Activated naive CD8-positive, alpha-beta T cell treated with anti-CD3 and anti-CD28 coated beads, Interleukin-2, amount 50 U/mL, for 16 hours (primary cell): ENCODE results near the gene LTO1.

Source experiments
- DNase-seq: peaks from one replicate; pipeline ENCODE4 v3.0.0-alpha.2; 2020; ENCODE audit warnings: low read depth, low spot score

The LTO1 gene

DNA sequence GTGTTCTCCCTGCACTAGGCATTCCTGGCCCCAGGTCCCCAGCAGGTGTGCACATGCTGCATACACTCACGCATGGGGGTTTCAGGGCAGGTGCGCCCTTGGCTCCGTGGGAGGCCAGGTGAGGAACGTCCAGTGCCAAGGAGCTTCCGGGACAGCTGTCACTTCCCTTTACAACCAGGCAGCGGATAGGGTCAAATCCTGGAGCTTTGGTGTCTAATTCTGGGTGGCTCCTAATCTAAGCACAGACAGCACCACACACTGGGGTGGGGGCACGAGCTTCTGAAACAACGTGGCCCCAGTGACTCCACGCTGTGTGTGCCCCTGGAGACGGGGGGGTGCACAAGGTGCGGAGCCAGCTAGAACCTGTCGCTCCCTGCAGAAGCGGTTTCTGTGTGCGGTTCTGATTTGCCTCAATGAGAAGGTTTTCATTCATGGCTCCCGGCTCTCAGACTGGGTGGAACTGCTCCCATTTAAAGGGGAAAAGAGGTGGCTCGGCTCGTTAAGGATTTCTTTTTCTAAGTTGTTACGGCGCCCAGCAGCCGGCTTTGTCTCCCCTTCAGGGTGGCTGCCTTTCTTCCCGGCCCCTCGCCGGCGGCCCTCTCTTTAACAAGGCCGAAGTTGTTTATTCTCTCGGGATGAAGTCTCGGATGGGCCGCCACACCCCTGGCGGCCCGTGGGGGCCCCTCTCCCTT, 29.2 kb downstream of the LTO1 start:
- DNase-seq, result no peak

DNA sequence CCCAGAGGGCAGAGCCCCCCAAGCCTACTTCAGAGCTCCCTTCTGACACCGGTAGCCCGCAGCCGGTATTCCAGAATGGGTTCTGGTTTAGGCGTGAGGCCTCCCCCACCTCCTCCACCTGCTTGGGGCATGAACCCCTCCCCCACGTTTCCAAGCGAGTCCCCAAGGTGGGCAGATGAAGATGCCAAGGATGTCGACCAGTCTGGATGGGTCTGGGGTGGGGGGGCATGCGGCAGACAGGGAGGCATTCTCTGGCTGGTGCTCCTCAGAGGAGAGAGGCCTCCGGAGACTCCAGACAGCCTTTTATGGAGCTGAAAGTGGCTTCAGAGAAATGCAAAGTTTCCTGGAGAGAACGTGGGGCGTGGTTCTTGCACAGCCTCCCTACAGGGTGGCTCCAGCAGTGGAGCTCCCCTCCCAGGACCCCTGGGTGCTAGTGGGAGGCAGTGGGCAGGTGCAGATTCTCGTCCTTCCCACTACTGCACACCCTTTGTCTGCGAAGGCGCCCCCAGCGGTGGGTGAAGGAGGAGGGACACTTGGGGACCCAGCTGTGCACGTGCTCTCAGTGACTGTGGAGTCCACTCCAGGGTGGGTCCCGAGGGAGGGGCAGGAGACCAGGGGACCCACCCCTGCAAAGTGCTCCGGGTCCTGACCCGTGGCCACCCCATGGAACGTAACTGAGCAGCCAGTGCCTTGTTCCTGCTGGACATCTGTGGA, 30.0 kb downstream of the LTO1 start:
- DNase-seq, result no peak

DNA sequence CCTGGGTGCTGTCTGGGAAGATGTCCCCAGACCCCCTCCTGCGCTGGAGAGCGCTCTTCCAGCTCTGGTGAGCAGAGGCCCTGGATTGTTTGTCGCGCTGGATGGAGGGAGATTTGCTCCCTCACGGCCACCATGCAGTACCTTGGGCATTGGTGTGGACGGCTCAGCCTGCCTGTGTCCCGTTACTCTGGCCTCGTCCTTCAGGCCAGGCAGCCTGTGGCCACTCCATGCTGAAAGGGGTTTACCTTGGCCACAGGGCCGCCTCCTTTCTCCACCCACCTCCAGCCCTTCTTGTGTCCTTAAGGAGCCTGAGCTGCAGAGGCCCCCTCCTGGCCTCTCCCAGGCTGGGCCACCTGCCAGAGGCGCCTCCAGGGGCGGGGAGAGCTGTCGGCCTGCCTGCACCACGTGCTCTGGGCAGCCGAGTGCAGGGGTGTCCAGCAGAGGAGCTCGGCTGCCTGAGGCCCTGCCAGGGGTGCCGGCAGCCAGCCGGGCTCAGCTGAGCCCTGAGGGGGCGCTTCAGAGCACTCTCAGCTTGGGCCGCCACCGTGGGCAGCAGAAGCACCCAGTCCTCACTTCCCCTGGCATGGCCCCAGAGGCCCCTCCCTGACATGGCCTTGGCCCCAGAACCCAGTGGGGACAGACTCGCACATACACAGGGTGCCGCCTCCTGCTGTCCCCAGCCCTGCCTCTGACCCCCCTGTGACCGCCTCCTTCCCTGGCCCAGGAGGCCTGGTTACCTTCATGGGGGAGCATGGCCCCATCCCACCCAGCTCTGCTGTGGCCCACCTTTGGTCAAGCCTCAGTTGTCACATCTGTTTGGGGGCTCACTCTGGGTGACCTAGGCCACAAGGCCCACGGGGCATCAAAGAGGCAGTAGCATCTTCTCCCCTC, 30.8 kb downstream of the LTO1 start:
- no peak for DNase-seq

DNA sequence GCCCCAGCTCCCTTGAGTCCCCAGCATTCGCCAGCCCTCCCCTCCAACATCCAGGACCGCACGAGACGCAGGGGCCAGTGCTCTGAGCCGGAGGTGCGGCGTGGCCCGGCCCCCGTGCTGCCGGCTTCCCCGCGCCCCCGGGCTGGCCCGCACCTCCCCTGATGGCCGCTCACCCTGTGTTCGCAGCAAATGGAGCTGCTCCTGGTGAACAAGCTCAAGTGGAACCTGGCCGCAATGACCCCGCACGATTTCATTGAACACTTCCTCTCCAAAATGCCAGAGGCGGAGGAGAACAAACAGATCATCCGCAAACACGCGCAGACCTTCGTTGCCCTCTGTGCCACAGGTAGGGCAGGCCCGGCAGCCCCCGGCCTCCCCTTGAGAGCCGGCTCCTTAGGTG, 31.5 kb downstream of the LTO1 start:
- DNase-seq, result no peak

DNA sequence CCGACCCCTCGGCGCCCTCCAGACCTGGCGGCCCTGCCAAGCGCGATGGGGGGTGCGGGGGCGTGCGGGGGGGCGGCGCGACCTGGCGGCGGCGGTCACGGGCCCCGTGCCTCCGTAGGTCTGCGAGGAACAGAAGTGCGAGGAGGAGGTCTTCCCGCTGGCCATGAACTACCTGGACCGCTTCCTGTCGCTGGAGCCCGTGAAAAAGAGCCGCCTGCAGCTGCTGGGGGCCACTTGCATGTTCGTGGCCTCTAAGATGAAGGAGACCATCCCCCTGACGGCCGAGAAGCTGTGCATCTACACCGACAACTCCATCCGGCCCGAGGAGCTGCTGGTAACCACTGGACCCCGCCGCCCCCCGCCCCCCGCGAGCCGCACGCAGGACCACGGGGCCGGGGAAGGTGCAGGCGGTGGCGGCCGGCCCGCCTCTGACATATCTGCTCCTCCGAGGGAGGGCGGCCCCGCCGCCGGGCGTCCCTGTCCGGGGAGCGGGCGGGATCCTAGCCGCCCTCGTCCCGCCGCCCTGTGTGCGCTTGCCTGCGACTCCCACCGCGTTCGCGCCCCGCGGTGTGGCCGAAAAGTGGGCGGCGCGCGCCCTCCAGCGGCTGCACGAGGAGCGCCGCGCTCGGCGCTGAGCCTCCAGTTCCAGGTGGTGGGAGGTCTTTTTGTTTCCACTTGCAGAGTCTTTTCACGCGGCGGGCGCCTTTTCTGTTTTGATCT, 32.1 kb downstream of the LTO1 start:
- DNase-seq, result peak; percentile 49

DNA sequence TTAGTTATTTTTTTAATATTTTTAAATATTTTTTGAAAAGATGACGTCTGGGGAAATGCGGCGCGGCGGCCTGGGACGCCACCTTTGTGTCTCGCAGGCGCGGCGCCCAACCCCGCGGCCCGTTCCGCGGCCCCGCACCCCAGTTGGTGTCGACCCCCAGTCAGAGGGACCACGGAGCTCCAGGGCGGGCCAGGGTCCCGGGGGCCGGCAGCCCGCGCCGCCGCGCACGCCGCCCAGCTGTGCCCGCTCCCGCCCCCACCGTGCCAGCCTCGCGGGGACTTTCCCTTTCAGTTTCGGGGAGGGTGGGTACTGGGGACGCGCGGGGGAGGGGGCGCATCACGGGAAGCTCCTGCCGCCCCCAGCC, 32.6 kb downstream of the LTO1 start:
- peak; percentile 30 for DNase-seq

DNA sequence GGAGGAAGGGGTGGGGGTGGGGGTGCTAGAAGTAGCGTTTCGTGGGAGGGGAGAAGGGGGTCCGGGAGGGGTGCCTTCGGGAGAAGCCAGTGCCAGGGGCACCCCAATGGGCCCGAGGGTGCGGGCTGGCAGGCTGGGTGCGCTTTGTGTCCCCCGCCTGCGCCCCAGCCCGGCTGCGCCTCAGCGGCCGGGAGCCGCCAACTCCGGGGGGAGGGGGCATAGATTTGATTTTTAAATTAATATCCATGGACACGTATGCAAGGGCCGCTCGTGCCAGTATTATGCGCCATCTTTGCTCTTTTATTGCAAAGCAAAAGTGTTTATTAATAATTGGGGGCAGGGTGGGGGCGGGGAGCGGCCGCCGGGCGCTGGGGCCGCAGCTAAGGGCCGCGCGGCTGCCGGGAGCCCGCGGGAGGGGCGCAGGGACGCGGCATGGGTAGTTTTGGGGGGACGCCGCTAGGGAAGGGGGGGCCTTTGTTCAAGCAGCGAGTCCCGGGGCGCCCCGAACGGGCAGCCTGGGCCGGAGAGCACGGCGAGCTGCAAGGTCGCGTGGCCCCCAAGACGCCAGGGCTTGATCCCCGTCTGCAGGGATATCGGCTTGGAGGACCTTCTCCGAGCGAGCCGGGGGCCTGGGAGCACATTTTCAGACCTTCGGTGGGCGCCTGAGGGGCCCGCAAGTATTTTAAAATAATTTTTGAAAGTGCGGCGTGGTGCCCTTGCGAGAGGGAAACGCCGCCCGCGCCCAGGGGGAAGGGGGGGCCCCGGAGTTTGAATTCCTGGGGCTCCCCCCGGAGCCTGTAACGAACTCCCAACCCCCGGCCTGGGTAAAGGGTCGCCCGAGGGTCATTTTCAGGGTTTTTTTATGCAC, 33.2 kb downstream of the LTO1 start:
- DNase-seq, result no peak

DNA sequence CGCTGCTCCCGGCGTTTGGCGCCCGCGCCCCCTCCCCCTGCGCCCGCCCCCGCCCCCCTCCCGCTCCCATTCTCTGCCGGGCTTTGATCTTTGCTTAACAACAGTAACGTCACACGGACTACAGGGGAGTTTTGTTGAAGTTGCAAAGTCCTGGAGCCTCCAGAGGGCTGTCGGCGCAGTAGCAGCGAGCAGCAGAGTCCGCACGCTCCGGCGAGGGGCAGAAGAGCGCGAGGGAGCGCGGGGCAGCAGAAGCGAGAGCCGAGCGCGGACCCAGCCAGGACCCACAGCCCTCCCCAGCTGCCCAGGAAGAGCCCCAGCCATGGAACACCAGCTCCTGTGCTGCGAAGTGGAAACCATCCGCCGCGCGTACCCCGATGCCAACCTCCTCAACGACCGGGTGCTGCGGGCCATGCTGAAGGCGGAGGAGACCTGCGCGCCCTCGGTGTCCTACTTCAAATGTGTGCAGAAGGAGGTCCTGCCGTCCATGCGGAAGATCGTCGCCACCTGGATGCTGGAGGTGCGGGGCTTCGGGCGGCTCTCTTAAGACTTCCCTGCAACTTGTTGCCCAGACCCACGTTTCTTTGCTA, 34.1 kb downstream of the LTO1 start, which contains the start of gene CCND1:
Gene CCND1, plus strand, starts transcription at position 162 of the 587 bp plus-strand sequence. Its CDS starts 158 bp downstream, at position 320.
- DNase-seq, result no peak

DNA sequence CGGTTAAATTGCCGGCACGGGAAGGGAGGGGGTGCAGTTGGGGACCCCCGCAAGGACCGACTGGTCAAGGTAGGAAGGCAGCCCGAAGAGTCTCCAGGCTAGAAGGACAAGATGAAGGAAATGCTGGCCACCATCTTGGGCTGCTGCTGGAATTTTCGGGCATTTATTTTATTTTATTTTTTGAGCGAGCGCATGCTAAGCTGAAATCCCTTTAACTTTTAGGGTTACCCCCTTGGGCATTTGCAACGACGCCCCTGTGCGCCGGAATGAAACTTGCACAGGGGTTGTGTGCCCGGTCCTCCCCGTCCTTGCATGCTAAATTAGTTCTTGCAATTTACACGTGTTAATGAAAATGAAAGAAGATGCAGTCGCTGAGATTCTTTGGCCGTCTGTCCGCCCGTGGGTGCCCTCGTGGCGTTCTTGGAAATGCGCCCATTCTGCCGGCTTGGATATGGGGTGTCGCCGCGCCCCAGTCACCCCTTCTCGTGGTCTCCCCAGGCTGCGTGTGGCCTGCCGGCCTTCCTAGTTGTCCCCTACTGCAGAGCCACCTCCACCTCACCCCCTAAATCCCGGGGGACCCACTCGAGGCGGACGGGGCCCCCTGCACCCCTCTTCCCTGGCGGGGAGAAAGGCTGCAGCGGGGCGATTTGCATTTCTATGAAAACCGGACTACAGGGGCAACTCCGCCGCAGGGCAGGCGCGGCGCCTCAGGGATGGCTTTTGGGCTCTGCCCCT, 34.7 kb downstream of the LTO1 start:
- DNase-seq, result no peak

DNA sequence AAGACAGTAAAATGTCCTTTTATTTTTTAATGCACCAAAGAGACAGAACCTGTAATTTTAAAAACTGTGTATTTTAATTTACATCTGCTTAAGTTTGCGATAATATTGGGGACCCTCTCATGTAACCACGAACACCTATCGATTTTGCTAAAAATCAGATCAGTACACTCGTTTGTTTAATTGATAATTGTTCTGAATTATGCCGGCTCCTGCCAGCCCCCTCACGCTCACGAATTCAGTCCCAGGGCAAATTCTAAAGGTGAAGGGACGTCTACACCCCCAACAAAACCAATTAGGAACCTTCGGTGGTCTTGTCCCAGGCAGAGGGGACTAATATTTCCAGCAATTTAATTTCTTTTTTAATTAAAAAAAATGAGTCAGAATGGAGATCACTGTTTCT, 35.3 kb downstream of the LTO1 start:
- no peak for DNase-seq

DNA sequence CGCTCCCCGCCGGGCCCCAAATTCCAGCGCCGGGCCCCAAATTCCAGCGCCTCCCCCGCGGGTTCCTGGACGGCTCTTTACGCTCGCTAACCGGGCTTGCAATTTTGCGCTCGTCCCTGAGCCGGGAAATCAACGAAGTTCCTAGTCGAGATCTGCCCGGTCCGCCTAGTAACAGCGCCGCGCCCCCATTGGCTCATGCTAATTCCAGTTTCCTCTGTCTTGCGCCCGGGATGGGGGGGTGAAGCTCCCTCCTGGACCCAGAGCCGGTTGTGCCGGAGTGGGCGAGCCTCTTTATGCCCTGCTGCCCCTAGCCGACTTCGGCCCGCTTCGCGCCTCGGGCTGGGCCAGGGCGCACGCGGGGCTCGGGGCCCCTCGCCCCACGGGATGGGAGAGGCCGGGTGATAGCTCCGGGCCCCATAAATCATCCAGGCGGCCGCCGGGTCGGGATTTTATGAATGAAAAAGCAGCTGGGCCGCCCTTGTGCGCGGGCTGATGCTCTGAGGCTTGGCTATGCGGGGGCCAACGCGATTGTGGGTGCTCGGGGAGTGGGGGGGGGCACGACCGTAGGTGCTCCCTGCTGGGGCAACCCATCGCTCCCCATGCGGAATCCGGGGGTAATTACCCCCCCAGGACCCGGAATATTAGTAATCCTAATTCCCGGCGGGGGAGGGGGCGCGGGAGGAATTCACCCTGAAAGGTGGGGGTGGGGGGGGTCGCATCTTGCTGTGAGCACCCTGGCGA, 36.0 kb downstream of the LTO1 start:
- DNase-seq, result no peak

DNA sequence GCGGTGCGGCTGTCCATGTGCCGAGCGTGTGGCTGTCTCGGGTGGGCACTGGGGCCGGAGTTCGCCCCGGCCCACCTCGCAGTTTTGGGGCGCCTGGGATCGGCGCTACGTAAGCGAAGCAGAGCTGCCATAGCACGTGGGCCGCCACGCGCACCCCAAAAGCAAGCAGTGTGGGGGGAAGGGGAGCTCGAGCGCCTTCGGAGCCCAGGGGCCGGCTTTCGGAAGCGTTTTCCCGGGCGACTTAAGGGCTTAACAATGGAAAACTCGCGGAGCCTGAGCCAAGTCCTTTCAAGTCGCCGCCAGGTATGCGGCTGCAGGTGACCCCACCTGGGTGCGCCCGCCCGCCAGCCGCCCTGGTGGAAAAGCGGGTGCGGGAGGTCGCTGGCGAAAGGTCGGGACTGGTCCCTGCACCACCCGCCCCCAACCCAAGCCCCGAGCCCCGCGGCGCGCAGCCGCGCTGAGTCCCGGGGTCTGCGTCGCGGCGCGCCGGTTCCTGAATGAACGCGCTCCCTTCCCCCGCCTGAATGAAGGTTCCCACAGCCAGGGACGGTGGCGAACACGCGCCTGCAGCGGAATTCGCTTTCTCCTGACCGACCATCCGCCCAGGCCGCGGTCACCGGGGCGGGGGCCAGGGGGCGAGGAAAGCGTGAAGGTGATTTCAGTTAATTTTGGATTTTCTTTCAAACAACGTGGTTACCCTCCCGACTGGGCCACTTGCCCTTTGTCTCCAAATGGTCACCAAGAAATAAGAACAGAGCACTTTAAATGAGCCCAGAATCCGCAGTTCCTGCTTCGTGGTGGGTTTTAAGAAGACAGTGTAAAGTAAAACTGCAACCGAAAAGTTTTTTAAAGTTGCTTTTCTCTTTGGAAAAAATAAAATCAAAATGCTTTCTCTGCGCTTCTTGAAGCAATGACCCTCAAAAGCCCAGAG, 36.9 kb downstream of the LTO1 start:
- DNase-seq, result no peak

DNA sequence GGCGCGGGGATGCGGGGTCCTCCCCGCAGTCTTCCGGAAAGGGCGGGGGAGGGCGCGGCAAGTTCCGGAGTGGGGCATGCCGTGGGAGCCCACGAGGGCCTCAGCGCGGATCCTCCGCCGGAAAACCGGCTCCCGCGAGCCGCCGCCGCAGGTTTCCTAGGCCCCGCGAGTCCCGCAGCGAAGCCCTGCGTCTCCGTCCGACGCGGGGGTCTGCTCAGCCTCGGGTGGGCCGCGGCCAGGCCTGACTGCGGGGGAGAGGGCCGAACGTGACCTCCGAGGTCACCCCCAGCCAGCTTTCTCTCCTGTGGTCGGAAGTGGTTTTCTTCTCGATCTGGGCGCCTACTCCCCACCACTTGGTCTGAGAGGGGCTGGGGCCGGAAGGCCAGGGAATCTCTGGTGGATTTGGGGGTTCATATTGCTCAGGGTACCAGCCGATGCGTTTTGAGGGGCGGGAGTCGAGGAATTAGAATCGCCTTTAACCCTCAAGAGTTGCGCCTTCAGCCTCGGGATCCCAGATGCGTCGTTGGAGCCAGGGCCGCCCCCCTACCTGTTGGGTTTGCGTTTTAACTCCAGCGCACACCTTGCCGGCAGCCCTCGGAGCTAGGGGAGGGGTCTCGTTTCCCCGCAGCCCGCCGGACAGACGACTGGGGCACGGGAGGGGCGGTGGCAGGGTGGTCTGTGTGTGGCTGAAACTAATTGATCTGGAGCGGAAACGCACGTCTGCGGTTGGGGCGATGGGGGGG, 37.8 kb downstream of the LTO1 start:
- DNase-seq, result no peak

DNA sequence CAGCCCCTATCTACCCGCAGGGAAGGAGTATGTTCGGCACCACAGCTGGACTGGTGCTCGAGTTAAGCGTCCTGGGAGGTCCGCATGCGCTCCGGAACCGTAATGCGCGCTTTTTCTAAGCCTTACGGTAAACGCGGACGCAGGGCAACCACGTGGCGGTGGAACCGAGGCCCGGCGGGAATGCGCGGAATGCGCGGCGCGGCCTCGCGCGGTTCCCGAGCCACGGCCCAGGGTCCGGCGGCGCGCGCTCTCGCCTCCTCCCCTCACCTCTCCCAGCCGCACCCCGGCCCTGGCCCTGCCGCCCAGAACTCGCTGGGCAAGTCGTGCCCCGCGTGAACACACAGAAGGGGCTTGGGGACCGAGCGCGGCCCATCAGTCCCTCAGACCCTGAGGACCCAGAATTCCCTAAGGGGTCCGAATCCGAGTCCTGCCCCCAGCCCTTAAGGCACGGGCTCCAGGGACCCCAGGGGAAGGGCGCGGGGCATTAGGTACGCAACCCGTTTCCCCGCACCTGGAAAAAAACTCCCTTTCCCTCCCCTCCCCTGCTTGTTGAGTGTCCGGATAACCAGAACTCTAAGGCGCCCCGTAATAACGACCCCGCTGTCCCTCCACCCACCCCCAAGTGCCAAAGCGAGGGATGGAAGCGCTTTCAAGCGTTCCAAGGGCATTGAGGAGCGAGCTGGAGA, 38.5 kb downstream of the LTO1 start:
- no peak for DNase-seq

DNA sequence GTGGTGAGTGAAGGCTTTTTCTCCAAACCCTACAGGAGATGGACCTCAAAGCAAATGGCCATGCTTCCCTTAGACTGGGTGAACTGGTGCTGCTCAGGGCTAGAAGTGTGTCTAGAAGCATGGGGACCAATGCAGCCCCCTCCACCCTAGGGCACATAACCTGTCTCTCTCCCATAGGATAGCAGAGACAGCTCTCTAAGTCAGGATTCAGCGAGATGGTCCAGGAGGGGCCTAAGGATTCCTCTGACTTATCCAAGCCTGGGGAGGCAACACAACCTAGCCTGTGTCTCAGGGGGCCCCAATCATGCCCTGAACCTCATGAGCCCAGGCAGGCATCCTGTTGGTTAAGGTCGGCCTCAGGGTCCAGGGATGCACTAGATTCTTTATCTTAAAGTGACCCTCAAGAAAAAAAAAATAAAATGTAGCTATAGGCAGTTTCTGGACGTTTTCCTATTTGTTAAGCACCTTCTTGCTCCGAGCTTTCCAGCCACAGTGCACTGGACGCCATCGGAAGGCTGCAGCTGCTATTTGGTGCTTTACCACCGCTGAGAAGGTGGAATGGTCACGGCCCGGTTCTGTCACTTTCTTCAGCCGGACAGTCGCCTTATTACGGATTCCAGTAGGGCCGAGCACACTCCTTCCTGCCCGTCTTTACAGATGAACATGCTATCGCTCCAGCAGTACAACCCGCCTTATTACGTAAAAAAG, 39.2 kb downstream of the LTO1 start:
- no peak for DNase-seq

DNA sequence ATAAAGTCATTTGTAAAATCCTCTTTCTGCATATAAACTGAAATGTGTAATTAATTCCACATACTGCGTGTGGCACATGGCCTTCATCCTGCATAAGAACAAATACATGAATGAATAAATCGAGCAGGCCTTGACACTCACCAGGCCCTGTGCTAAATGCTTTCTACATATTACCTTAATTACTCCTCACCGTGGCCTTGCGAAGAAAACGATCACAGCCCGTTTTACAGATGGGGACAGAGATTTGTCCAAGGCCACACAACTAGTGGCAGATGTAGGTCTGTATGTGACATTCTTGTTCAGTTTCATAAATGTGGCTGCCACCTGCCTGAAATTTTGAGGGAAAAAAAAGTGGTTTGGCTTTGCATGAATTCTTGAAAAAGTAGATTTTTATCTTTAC, 40.0 kb downstream of the LTO1 start:
- no peak for DNase-seq
